HG03175 (cell line): ENCODE measurements around the gene TGFA.

Experiments used
- ATAC-seq: cut with Tn5 transposase; IDR thresholded peaks from one replicate; pipeline ENCODE4 v1.9.1; 2021; ENCODE audit warnings: mild to moderate bottlenecking, moderate library complexity; ENCODE audit not compliant: unreplicated experiment

Gene TGFA

DNA sequence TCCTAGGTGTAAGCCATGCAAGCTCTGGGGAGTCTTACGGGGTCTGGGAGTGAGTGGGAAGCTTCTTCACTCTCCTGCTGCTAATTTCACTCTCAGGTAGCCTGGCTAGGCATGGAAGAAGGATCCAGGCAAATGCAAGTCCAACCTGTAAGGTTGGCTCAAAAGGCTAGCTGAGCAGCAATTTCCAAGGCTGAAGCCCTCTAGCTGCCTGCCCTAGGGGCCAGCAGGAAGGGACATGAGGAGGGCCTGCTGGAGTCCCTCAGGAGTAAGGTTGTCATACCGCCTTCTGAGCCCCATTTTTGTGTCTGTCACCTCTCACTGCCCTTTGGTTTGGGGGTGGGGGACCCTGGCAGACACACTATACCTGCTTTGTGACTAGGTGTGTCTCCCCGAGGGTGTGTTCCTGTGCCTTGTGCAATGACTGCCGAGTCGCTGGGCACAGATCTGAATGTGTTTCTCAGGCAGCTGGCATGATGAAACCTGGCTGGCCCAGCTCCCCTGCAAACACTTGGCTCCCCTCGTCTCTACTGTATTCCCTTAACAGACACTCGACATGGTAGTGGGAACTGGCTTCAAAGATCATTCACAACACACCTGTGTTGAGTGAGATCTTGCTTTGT lies 127.8 kb downstream of the TGFA start:
- no peak for ATAC-seq

DNA sequence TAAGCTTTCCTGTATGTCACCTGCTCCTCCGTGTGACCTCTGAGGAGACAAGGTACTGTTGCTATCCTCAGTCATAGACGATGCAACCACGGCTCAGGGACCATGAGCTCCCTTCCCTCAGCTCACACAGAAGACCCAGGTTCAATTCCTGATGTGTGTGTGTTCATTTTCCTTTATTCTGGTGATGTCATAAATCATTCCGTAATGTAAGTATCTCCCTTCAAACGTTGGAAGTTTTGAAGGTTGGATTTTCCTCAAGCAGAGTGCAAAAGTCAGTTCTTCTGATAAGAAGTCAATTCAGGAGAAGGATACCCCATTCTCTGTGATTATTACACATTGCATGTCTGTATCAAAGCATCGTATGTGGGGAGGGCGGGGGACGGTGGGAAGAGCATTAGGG lies 132.9 kb downstream of the TGFA start:
- no peak for ATAC-seq

DNA sequence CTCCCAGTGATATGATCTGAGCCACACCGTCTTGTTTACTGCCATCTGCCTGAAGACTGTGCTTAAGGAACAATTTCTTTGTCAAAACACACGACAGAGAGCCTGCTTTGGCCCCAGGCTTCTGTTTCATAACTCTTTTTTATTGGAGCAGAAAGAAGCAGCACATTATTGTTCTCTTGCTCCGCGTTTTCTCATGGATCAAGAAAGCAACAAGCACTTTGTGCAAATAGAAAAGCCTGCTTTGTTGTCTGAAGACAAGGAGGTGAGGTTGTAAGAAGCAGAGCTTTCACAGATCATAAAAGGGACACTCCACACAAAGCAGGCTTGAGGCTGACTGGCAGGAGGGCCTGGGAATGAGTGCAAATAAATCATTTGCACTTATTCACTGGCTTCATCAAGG lies 133.5 kb downstream of the TGFA start:
- ATAC-seq, result no peak

DNA sequence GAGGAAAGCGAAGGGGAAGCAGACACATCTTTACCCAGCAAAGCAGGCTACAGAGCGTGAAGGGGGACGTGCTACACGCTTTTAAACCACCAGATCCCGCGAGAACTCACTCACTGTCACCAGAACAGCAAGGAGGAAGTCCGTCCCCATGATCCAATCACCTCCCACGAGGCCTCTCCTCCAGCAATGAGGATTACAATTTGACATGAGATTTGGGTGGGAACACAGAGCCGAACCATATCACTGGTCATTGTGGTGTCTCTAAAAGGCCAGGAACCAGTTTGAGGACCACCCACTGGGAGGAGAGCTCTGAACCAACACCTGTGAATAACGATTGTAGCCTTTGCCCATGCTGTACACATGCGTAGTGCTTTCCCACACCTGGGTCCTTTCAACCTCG lies 135.1 kb downstream of the TGFA start:
- ATAC-seq, result no peak

DNA sequence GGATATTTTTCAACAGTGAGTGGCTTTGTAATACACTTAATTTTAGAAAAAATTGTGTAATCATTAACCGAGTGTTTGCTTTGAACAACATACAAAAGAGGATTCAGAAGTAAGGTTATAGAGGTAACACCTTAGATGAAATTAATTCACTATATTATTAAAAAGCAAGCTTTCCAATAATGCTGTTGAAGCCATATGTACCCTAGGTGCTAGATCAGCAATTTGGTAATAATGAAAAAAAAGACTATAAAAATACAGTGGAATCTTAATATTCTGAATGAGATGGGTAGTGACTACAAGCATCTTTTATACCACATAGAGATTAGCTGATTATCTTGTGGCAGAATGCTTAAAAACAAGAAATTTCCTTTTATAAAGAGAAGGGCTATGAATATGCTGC lies 136.6 kb downstream of the TGFA start:
- ATAC-seq, result no peak

DNA sequence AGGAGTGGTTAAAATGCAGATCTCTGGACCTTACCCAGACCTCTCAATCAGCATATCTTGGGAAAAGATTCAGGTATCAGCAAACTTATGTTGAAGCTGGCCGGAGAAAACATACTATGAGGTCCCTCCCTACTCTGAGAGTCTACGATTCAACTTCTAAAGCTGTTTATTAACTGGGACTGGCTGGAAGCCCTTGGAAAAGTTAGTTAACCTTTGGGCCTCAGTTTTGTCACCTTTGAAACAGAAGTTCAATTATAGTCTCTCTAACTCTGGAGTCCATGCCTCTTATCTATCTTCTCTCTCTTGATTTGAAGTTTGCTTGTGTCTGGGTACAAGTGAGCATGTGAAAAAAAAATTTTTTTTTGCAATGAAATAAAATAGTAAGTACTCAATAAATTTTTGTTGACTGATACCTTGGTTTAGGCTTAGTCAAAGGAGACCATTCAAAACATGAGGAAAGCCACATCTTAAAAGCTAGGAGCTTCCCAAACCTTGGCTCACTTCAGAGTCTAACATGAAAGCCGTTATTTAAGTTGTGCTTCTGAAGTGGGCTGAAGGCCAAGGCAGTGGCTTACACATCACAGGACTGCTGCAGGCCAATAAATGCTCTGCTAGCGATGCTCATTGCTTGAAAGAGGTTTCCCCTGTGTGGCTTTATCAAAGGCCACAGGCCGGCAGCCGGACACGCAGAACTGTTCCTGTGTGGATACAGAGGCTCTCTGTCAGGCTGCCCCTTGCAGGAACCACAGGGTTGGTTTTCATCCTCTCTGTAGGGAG lies 141.1 kb downstream of the TGFA start:
- ATAC-seq, result no peak

DNA sequence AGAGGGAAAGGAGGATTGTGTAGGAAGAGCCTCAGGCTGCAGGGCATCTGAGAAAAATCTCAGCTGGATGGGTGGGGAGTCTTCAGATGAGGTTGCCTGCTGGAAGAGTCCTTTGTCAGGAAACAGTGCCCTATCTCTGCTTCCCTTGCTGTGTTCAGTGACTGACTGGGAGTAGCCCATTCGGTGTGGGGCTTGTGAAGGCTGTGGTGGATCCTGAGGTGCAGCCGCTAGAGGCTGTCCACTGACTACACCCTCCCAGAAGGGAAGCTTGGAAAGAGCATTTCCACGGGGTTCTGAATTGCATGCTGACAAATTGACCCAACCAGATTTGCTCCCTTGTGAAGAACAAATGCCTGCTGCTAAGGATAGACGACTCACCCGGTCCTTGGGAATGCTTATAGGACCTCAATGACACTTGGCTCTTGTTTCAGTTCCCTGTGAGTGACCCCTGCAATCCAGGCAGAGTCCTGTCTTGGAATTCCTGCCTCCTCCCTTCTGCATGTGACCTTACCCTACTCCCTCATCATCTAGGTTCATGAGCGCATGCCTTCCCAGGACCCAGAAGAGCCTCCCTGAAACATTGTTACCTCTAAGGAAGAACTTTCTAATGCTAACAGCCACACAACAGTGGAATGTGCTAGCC lies 142.0 kb downstream of the TGFA start:
- ATAC-seq, result no peak

DNA sequence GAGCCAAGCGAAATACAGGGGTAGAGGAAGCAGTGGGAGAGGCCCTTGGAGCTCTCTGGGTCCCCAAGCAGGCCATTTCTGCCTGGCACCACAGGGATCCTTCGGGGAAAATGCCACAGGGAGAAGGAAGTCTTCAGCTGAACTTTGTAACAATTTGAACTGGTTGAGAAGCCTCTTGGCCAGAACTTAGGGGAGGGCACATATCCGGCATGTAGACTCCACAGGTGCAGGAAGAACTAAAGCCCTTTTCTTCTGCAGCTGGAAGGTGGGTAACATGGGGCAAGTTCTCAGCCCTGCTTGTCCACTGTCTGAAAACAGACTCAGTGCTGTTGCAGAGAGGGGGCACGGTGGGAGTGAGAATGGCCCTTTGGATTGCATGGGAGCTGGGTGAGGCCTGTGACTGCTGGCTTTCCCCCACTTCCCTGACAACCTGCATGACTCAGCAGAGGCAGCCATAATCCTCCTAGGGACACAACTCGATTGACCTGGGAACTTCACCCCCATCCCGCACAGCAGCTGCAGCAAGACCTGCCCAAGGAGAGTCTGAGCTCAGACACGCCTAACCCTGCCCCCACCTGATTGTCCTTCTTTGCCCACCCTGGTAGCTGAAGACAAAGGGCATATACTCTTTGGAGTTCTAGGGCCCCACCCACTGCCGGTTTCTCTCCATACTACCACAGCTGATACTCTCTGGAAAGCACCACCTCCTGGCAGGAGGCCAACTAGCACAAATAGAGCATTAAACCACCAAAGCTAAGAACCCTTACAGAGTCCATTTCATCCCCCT lies 150.2 kb downstream of the TGFA start:
- ATAC-seq, result no peak

DNA sequence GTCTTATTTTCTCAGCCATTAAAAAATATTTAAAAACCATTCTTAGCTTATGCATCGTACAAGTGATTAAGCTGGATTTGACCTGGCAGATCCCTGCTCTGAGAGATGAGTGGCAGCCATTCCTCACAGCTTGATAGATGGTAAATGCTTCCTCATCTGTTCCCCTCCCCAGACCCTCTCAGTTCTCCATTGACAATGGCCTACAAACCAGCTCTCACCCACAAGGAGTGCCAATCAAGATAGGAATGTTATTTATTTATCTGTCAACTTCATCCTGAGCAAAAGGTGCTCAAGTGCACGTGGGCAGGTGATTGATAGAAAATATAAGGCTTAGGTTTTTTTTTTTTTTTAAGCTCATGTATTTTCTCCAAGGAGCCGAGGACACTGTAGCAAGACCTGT lies 153.1 kb downstream of the TGFA start:
- ATAC-seq, result no peak

DNA sequence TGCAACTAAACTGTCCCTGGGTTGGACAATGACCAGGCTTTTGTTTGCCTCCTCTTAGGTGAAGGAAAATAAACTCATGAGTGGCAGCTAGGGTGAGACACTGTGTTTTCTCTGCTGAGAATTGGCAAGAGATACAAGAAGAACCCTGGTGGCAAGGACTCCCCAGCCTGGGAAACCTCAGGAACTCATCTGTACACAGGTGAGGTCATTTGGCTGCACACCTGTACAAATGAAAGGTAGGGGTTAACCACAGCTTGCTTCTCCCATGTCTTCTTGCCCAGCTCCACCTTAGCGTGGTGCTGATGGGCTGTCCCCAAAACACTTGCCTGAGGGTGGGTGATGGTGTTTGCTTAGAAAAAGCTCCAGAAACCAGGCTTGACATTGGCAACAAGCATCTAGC lies 154.6 kb downstream of the TGFA start:
- ATAC-seq, result no peak
